ENCODE results near the gene PPP2R5C. TPM values are rescaled to one million over a fixed set of nuclear protein-coding genes. Genes with fewer than 3 reads are reported as not detected.

Gene PPP2R5C
- total RNA-seq, 1 donor from 2014 or later: 134 TPM

GRCh38 chr14:101784631-101785030, 23.1 kb downstream of the PPP2R5C start:
- peaks cover 5% of the 10 kb centered on the region for H3K36me3 Mint-ChIP-seq (ENCODE audit: low read depth)
- no peak overlapping the region for H3K27ac Mint-ChIP-seq (ENCODE audit: unreplicated experiment)
- TF ChIP-seq CTCF (conservative IDR thresholded peaks at IDR 0.05): no peak
- DNase-seq (ENCODE audit: low read depth, low spot score): no peak
- H3K4me3 Mint-ChIP-seq: no peak overlapping the region
- H3K9me3 Mint-ChIP-seq: no peaks in the 10 kb centered on the region
- H3K4me1 Mint-ChIP-seq: peaks cover 6% of the 10 kb centered on the region
- peaks cover 38% of the 10 kb centered on the region for H3K27me3 Mint-ChIP-seq (ENCODE audit: low read depth)

DNA sequence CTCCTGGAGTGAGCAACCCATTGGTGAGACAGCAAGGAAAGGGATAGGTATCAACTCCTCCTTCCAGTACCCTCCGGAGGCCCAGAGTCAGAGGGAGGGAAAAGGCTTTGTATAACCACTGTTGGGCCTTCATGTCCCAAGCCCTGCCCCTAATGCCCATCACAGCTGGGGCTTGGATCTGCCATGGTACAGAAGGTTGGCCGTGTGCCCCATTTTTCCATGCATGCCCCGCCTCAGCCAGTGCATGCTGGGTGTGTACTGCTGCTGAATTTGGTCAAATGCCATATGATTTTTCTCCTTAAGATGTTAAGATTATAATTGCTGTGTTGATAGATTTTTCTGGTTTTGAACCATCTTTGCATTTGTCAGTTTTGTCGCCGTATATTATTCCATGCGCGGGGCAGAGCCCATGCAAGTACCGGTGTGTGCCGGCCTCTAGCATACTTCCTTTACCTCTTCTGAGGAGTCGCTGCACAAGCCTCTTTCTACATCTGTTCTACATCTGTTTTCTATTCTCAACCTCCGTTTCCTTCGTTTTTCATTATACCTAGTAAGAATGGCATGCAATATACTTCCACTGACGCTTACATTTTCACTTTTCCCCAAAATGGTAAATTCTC, 26.6 kb downstream of the PPP2R5C start:
- H3K27ac Mint-ChIP-seq (ENCODE audit: unreplicated experiment): no peak overlapping the region
- peaks cover 15% of the 10 kb centered on the region for H3K27me3 Mint-ChIP-seq (ENCODE audit: low read depth)
- no peaks in the 10 kb centered on the region for H3K9me3 Mint-ChIP-seq
- H3K36me3 Mint-ChIP-seq (ENCODE audit: low read depth): no peaks in the 10 kb centered on the region
- TF ChIP-seq CTCF (conservative IDR thresholded peaks at IDR 0.05): no peak
- no peak overlapping the region for H3K4me3 Mint-ChIP-seq
- no peak for DNase-seq (ENCODE audit: low read depth, low spot score)
- H3K4me1 Mint-ChIP-seq: no peaks in the 10 kb centered on the region

DNA sequence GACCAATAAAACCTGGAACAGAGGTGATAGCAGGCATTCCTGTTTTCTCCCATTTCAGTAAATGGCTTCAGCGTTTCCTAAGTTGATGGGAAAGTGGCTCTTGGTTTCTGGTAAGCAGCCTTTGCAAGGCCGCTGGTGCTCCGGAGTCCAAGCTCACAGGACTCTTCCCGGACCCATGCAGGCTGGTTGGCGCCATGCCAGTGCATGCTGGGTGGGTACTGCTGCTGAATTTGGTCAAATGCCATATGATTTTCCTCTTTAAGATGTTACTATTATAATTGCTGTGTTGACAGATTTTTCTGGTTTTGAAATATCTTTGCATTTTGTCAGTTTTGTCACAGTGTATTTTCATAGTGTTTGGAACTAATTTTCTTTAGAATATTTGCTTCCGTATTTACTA, 27.7 kb downstream of the PPP2R5C start:
- H3K36me3 Mint-ChIP-seq (ENCODE audit: low read depth): no peaks in the 10 kb centered on the region
- H3K4me3 Mint-ChIP-seq: no peak overlapping the region
- TF ChIP-seq CTCF (conservative IDR thresholded peaks at IDR 0.05): no peak
- no peaks in the 10 kb centered on the region for H3K9me3 Mint-ChIP-seq
- DNase-seq (ENCODE audit: low read depth, low spot score): no peak
- H3K27me3 Mint-ChIP-seq (ENCODE audit: low read depth): peaks cover 8% of the 10 kb centered on the region
- H3K27ac Mint-ChIP-seq (ENCODE audit: unreplicated experiment): no peak overlapping the region
- H3K4me1 Mint-ChIP-seq: no peaks in the 10 kb centered on the region

GRCh38 chr14:101790232-101790631, 28.7 kb downstream of the PPP2R5C start:
- H3K4me1 Mint-ChIP-seq: no peaks in the 10 kb centered on the region
- TF ChIP-seq CTCF (conservative IDR thresholded peaks at IDR 0.05): no peak
- H3K27ac Mint-ChIP-seq (ENCODE audit: unreplicated experiment): no peak overlapping the region
- no peaks in the 10 kb centered on the region for H3K36me3 Mint-ChIP-seq (ENCODE audit: low read depth)
- no peak for DNase-seq (ENCODE audit: low read depth, low spot score)
- no peaks in the 10 kb centered on the region for H3K9me3 Mint-ChIP-seq
- peaks cover 4% of the 10 kb centered on the region for H3K27me3 Mint-ChIP-seq (ENCODE audit: low read depth)
- H3K4me3 Mint-ChIP-seq: no peak overlapping the region

DNA sequence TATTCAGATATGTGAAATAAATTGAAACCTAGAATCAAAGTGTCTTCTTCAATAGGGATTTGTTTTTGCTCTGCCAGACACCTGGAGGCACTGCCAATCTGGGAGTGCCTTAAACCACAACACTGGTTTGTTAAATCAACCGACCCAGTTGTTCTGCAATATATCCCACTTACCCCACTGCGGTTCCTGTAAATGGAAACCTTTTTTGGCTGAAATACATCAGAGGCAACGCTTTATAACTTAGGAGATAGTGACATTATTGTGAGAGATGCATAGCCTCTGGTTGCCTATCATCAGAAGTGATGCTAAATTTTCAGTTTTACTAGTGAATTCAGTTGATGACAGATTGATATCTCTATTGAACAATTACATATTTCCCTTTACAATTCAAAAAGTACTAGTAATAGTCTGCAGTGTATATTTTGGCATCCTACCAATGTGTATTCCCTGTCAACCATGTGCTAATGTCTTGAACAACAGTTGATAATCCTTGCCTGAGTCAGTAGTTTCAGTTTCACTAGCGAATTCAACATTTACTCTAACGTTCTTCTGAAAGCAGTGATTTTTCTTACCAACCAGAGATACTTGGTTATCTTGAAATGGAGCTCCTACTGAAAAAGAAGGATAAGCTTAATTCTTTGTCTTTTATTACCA, 30.5 kb downstream of the PPP2R5C start:
- H3K27me3 Mint-ChIP-seq (ENCODE audit: low read depth): no peaks in the 10 kb centered on the region
- H3K9me3 Mint-ChIP-seq: no peaks in the 10 kb centered on the region
- H3K36me3 Mint-ChIP-seq (ENCODE audit: low read depth): no peaks in the 10 kb centered on the region
- no peak overlapping the region for H3K4me3 Mint-ChIP-seq
- no peaks in the 10 kb centered on the region for H3K4me1 Mint-ChIP-seq
- H3K27ac Mint-ChIP-seq (ENCODE audit: unreplicated experiment): no peak overlapping the region
- no peak for TF ChIP-seq CTCF (conservative IDR thresholded peaks at IDR 0.05)
- no peak for DNase-seq (ENCODE audit: low read depth, low spot score)

Data from neural crest cell (in vitro differentiated cells).